ENCODE results near the gene SLC22A23.
A peak's percentile ranks its signal among the peaks of the same experiment; 100 is the strongest.
"Not testable (repeated sequence)": the region's sequence is repeated elsewhere in the genome, so short reads cannot be mapped to it uniquely, and the experiment has no call there.

The SLC22A23 gene

DNA sequence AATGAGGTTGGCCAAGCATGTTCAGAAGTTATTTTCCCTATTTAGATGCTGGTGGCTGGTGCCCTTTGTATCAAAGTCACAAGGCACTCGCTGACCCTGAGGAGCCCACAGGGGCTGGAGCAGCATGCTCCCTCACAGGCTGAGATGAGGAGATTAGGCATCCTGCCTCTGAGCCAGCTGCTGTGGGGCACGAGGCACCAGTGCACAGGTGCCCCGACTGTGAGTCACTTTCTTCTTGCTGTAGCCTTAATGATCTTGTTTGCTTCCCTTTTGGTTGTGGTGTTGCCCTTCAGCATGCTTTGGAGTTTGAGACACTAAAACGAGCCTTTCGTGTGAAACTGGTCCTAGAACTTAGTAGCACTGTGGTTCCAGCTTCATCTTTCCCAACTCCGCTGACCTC, 193.8 kb downstream of the SLC22A23 start:
- DNase-seq (ENCODE audit: low spot score), result no peak

DNA sequence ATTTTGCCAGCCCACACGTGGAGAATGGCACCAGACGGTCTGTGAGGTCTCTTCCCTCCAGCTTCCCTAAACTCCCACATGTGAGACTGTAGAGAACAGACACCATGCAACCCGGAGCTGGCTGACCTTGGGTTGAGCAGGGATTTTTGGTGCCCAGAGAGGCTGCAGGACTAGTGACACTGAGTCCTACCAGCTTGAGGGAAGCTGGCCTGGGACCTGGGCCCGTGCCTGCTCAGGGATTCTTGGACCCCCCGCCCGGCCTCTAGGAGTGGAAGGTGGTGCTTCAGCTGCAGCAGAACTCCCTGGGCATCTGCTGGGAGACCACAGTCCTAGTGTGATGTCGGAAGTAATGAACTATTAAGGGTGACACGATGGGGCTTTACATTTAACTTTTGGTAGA, 194.9 kb downstream of the SLC22A23 start:
- DNase-seq (ENCODE audit: low spot score), result no peak

- DNase-seq (ENCODE audit: low spot score), result no peak
Measured at GRCh38 chr6:3261518-3261820, 195.4 kb downstream of the SLC22A23 start.

GRCh38 chr6:3260772-3261517, 195.9 kb downstream of the SLC22A23 start:
- no peak for DNase-seq (ENCODE audit: low spot score)

DNA sequence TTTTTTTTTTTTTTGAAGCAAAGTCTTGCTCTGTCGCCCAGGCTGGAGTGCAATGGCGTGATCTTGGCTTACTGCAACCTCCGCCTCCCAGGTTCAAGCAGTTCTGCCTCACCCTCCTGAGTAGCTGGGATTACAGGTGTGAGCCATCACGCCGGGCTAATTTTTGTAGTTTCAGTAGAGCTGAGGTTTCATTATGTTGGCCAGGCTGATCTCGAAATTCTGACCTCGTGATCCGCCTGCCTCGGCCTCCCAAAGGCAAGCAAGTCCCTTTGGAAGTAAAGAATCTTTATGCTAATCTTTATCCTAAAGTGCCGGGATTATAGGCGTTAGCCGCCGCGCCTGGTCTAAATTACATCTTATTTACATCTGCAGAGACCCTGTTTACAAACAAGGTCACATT, 196.6 kb downstream of the SLC22A23 start:
- no peak for DNase-seq (ENCODE audit: low spot score)

GRCh38 chr6:3259491-3259958, 197.3 kb downstream of the SLC22A23 start:
- DNase-seq (ENCODE audit: low spot score), result peak; percentile 26

GRCh38 chr6:3258720-3259490, 197.9 kb downstream of the SLC22A23 start, which contains the start of gene PSMG4:
PSMG4 (plus strand) TSS chr6:3258947; CDS start chr6:3259023, 76 bp downstream.
- peak; percentile 93 for DNase-seq (ENCODE audit: low spot score)

DNA sequence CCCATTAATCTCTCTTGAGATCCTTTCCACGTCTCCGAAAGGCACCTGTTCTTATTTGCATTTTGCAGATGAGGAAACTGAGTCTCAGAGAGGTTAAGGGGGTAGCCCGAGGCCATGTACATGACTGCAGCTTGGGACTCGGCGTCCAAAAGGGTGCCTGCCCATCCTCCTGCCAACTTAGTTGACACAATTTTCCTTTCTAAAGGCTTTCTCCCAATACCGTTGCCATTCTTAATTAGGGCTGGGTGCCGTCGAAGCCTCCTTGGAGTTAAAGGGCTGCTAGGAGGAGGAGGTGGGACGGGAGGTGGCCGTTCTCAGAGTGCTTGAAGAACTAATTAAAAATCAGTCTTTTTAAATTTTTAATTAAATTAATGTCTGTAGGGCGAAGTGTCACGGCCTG, 198.6 kb downstream of the SLC22A23 start:
- DNase-seq (ENCODE audit: low spot score), result no peak

GRCh38 chr6:3253597-3253961, 203.3 kb downstream of the SLC22A23 start:
- DNase-seq (ENCODE audit: low spot score), result no peak

DNA sequence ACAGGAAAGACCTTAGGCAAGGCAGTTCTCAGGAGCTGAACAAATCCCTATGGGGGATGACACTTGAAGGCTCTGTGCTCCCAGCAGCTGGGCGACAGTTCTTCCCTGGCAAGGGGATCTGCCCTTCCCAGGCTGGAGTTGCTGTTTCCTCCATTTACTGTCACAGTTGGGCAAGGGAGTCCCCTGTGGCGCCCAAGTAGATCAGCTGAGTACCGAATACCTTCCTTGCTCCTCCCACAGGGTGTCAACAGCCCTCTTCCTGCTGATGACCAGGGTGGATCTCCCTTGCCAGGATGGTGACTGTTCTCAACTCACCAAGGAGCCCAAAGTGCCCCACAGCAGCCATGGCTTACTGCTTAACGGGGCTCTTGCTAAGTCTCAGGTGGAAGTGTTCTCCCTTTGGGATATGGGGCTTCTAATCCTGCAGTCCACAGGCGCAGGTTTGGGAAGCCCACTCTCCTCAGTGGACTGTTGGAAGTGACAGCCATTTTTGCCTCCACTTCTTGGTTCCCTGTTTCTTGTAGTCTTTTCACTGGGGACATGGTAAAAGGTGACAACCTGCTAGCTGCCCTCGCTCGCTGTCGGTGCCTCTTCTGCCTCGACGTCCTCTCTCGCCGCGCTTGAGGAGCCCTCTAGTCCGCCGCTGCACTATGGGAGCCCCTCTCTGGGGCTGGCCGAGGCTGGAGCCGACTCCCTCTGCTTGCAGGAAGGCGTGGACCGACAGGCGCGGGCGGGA, 203.8 kb downstream of the SLC22A23 start:
- DNase-seq (ENCODE audit: low spot score), result no peak

DNA sequence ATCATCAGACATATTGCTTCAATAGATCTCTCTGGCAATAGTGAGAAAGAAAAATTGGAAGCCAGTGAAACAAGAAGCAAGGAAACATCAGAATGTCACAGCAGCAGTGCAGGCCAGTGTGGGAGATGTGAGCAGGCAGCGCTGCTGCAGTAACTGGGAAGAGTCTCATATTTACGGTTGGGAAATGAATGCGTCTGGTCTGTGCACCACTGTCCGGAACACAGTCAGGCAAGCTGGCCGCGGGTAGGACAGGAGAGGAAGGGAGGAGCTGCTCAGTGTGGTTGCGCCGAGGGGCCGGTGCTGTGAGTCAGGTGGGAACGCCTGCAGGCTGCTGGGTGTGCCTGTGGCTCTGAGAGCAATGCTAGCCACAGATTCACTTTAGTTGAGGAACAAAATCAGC, 204.5 kb downstream of the SLC22A23 start:
- no peak for DNase-seq (ENCODE audit: low spot score)

DNA sequence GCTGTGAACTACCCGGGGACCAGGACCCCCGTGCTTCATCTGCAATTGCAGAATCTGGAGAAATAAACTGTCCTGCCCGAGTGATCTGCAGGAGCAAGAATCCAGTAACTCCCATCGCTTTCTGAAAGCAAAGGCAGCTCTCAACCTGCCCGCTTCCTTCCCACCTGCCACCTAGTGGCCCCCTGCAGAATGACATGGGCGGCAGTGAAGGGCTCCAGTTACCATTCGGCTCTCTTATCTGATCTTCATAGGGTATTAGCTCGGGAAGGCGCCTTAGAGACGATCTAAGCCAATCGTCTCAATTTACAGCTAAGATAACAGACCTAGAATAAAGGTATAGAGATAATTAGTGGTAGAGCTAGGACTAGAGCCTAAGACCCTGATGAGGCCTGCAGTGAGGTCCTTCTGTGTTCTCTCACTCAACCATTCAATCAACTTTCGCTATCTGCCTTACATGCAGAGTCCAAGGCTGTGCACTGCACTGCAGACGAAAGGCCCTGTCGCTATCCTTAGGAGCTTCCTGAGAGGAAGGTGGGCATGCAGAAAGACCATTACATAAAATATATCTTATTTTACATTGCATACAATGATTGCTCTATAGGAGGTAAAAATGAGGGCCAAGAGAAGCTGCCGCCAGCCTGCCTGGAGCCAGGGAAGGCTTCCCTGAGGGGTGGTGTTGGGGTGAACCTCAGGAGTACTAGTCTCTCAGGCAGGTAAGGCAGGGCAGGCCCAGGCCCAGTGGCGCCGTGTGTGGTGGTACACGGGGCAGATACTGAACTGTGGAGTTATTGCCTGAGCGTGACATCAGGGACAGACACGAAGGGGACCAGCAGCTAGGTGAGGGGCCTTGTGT, 205.2 kb downstream of the SLC22A23 start:
- peak; percentile 88 for DNase-seq (ENCODE audit: low spot score)

GRCh38 chr6:3250231-3250675, 206.6 kb downstream of the SLC22A23 start:
- DNase-seq (ENCODE audit: low spot score), result no peak

DNA sequence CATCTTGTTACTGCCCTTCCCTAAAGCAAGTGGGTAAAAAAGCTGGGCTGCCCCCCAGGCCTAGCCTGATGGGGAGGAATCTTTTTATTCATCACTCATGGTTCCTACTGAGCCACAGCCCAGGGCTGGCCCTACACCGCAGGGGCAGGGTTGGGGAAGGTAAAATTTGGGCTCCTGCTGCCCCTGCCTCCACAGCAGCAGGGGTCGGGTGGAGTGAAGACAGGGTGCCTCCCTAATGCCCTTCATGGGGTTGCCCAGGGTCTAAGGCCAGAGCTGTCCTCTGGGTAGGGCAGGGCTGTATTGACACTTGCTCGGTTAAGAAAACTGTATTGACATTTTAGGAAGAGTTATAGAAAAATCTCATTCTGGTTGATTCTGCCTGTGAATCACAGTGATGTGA, 207.0 kb downstream of the SLC22A23 start:
- no peak for DNase-seq (ENCODE audit: low spot score)

GRCh38 chr6:3247255-3248146, 209.3 kb downstream of the SLC22A23 start:
- DNase-seq (ENCODE audit: low spot score), result no peak

GRCh38 chr6:3245216-3245615, 211.6 kb downstream of the SLC22A23 start:
- no peak for DNase-seq (ENCODE audit: low spot score)

GRCh38 chr6:3244832-3245161, 212.1 kb downstream of the SLC22A23 start:
- DNase-seq (ENCODE audit: low spot score), result not testable (repeated sequence)

DNA sequence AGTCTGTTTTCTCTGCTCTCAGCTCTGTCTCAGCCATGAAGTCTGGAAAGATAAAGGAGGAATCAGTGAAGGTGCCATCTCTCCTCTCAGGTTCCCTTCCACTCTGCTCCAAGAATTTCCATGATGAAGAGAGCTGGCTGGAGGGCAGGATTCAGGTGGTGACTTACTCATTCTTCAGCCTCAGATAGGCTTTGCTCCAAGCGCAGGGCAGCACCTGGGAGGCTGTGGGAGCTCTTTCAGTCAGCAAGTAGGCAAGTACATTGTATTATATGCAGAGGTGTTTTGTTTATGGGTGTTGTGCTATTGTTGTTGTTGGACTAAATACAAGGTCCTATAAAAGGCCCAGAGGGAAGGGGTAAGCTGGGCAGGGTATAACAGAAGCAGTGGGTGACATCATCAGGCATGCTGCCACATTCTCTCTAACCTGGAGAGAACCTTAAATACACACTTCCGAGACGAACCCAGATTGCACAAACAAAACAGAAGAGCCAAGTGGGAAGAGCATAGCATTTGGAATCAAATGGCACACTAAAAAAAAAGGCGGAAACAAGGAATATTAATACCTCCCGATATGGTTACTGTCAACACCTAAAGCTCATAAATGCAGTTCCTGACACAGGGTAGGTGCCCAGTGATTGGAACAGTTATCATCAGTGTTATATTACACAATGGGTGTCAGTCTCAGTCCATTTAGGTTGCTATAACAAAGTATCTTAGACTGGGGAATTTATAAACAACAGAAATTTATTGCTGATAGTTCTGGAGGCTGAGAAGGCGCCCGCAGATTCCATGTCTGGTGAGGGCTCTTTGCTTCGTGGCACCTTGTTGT, 212.6 kb downstream of the SLC22A23 start:
- DNase-seq (ENCODE audit: low spot score), result no peak

- DNase-seq (ENCODE audit: low spot score), result no peak
Measured at GRCh38 chr6:3242768-3243167, 214.1 kb downstream of the SLC22A23 start.

DNA sequence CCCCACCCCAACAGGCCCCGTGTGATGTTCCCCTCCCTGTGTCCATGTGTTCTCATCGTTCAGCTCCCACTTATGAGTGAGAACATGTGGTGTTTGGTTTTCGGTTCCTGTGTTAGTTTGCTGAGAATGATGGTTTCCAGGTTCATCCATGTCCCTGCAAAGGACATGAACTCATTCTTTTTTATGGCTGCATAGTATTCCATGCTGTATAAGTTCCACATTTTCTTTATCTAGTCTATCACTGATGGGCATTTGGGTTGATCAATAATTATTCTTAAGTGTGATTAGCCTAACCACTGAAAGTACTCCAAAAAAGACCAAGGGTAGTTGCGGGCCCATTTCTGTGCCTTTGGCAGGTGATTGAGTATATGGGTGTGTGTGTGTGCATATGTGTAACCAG, 215.1 kb downstream of the SLC22A23 start:
- not testable (repeated sequence) for DNase-seq (ENCODE audit: low spot score)

Measured in CD4-positive, alpha-beta T cell treated with Interleukin-2 at 100 ng/mL for 4 hours (primary cell).